Upper lobe of right lung (tissue), 1 donor: ENCODE results near the gene PRMT5. TPM values are rescaled to one million over a fixed set of nuclear protein-coding genes. Genes with fewer than 3 reads are reported as not detected.

Source experiments
- ATAC-seq: fragments of 200-7000 bp; cut with Tn5 transposase; one replicate; pipeline ENCODE4 v1.9.1; 2020; ENCODE audit warnings: mild to moderate bottlenecking, moderate library complexity
- DNase-seq: peaks from one replicate; pipeline ENCODE4 v3.0.0-alpha.2; 2020
- H3K27ac ChIP-seq: fragments of 200-600 bp; one replicate; pipeline ENCODE4 v1.8.0; 2022
- H3K27me3 ChIP-seq: fragments of 200-600 bp; one replicate; pipeline ENCODE4 v1.8.0; 2022; ENCODE audit warnings: mild to moderate bottlenecking
- H3K36me3 ChIP-seq: fragments of 200-600 bp; one replicate; pipeline ENCODE4 v1.8.0; 2022
- H3K4me1 ChIP-seq: fragments of 200-600 bp; one replicate; pipeline ENCODE4 v1.8.0; 2022
- H3K4me3 ChIP-seq: fragments of 200-600 bp; one replicate; pipeline ENCODE4 v1.8.0; 2022; ENCODE audit warnings: mild to moderate bottlenecking
- H3K9me3 ChIP-seq: fragments of 200-600 bp; one replicate; pipeline ENCODE4 v1.8.0; 2022
- CTCF ChIP-seq: fragments of 200-600 bp; IDR thresholded peaks from one replicate; pipeline ENCODE4 v1.8.0; 2022; ENCODE audit warnings: antibody characterized with exemption
- intact Hi-C: fragments of 100-400 bp; cut with DNase I; formaldehyde crosslinking; loops from one replicate; pipeline ENCODE4 v1.11.0; 2022
- total RNA-seq: library from RNA; stranded (reverse); fragmentation: NEBNext Ultra II Directional; extraction: Animal tissue kit (Norgen Biotek cat#: 25700); gene quantifications from one replicate; pipeline ENCODE4 v1.2.1, GENCODE V29; 2021
- donor health status: DM: no; HTN: yes; CAD: no; lungs with severe emphysema.

The PRMT5 gene
- total RNA-seq, 1 donor from 2014 or later: 38.9 TPM

GRCh38 chr14:22883173-22883976 is 45.8 kb downstream of the PRMT5 start, which contains the start of gene REM2:
Gene REM2 (plus strand): TSS chr14:22883222. CDS start chr14:22883288, 66 bp downstream.
- no peaks in the 10 kb centered on the region for H3K9me3 ChIP-seq
- no peaks in the 10 kb centered on the region for H3K27me3 ChIP-seq
- DNase-seq: no peak
- H3K4me3 ChIP-seq: no peak within 1 kb of the TSS
- no peak for TF ChIP-seq CTCF
- no peak within 1 kb of the TSS for H3K27ac ChIP-seq
- intact Hi-C loops: no loop called here
- peaks cover 10% of the 10 kb centered on the region for H3K4me1 ChIP-seq
- ATAC-seq: no peak
- peaks cover 14% of the 10 kb centered on the region for H3K36me3 ChIP-seq

- no peak for DNase-seq
- Histone ChIP-seq H3K9me3 (no peaks in the 10 kb centered on the region), H3K4me1 (peaks cover 3% of the 10 kb centered on the region), H3K36me3 (peaks cover 21% of the 10 kb centered on the region), H3K27ac (no peak overlapping the region), H3K27me3 (no peaks in the 10 kb centered on the region), H3K4me3 (no peak overlapping the region)
- peak; percentile 27 for ATAC-seq
- TF ChIP-seq CTCF: no peak
- intact Hi-C loops: no loop called here
Measured at GRCh38 chr14:22882529-22883172, 46.5 kb downstream of the PRMT5 start.

GRCh38 chr14:22882064-22882463 is 47.1 kb downstream of the PRMT5 start:
- Histone ChIP-seq H3K36me3 (peaks cover 27% of the 10 kb centered on the region), H3K27me3 (no peaks in the 10 kb centered on the region), H3K4me3 (no peak overlapping the region), H3K27ac (no peak overlapping the region), H3K4me1 (no peaks in the 10 kb centered on the region), H3K9me3 (no peaks in the 10 kb centered on the region)
- intact Hi-C loops: no loop called here
- ATAC-seq (no peak), DNase-seq (no peak)
- TF ChIP-seq CTCF: no peak

- ATAC-seq: no peak
- no peak for TF ChIP-seq CTCF
- intact Hi-C loops: no loop called here
- no peak for DNase-seq
- Histone ChIP-seq H3K27me3 (no peaks in the 10 kb centered on the region), H3K27ac (no peak overlapping the region), H3K36me3 (peaks cover 62% of the 10 kb centered on the region), H3K4me3 (no peak overlapping the region), H3K4me1 (peaks cover 5% of the 10 kb centered on the region), H3K9me3 (no peaks in the 10 kb centered on the region)
Measured at GRCh38 chr14:22878271-22879246, 50.6 kb downstream of the PRMT5 start.

- H3K4me3 ChIP-seq: no peak overlapping the region
- no peak for ATAC-seq
- H3K27me3 ChIP-seq: no peaks in the 10 kb centered on the region
- intact Hi-C loops: no loop called here
- peaks cover 68% of the 10 kb centered on the region for H3K36me3 ChIP-seq
- DNase-seq: no peak
- H3K9me3 ChIP-seq: no peaks in the 10 kb centered on the region
- no peak overlapping the region for H3K27ac ChIP-seq
- H3K4me1 ChIP-seq: peaks cover 14% of the 10 kb centered on the region
- no peak for TF ChIP-seq CTCF
Measured at GRCh38 chr14:22877000-22877501, 52.1 kb downstream of the PRMT5 start.
